Activated T-cell treated with anti-CD3 and anti-CD28 coated beads for 24 hours (primary cell): ENCODE results near the gene ZC3H12A.
"Not testable (repeated sequence)": the region's sequence is repeated elsewhere in the genome, so short reads cannot be mapped to it uniquely, and the experiment has no call there.

Source experiments
- DNase-seq: peaks from one replicate; pipeline ENCODE4 v3.0.0-alpha.2; 2020; ENCODE audit warnings: low read depth

Gene ZC3H12A

DNA sequence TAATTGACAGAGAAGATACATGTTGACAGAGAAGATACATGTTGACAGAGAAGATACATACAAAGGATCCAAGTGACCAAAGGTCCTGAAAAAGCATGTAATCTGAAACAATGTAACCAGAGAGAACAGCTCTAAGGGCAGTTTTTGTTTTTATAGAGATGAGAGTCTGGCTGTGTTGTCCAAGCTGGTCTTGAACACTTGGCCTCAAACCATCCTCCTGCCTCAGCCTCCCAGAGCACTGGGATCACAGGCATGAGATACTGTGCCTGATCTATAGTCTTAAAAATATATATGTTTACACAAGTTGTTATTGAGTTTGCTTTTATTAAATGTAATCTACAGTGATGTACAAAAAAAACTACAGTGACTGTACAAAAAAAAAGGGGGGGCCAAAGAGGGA, 27.7 kb downstream of the ZC3H12A start:
- DNase-seq: no peak

DNA sequence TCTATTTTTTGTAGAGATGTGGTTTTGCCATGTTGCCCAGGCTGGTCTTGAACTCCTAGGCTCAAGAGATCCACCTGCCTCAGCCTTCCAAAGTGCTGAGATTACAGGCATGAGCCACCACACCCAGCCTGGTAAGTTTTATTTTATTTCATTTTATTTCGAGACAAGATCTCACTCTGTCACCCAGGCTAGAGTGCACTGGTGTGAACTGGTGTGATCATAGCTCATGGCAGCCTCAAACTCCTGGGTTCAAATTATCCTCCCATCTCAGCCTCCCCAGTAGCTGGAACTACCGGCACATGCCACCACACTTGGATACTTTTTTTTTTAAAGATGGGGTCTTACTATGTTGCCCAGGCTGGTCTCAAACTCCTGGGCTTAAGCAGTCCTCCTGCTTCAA, 28.4 kb downstream of the ZC3H12A start:
- not testable (repeated sequence) for DNase-seq

DNA sequence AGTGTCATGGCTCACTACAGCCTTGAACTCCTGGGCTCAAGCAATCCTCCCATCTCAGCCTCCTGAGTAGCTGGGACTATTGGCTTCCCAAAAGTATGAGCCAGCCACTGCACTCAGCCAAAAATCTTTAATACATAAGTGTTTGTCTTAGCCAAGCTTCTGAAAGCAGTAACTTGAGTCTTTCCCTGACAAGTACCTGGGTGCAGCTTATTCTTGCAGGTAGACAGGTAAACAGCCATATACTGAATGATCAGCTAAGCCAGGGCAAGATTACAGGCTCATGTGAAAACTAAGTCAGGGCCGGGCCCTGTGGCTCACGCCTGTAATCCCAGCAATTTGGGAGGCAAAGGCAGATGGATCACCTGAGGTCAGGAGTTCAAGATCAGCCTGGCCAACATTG, 32.4 kb downstream of the ZC3H12A start:
- DNase-seq: no peak

DNA sequence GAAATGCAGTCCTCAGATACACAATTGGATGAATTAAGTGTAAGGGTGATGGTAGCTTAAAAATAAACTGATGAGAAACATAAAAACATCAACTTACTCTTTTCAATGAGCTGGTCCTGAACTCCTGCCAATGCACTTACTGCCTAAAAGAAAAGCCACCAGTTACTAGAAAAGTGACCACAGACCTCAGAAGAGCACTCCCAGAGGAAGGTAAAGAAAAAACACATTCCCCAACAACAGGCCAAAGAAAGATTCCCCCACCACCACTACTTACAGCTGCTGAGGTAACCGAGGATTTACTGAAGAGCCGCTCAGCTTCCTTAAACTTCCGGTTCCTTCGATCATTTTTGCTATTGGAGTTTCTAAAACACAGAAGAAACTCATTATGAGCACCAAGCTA, 34.8 kb downstream of the ZC3H12A start:
- DNase-seq: no peak

DNA sequence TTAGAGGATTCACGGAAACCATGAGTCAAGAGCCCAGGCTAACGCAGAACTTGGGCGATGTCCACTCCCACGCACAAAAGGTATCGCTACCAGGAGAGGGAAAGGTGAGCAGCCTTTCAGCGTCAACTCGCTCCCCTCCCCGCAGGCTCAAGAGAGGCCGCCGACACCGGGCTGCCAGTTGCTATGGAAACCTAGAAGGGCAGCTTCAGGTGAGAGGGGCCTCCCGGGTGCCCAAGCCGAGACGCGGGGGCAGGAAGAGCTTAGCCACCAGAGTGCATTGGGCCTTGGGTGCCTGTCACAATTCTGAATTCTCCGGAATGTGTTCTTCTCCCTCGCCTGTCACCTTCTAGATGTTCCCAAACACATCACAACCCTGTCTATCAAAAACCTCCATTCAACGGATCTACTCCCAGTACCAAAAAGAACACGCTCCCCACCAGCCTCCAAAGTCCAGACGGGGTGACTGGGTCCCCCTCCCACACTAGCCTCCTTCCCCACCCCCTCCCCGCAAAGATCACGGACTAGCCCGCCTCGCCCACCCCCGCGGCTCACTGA, 39.5 kb downstream of the ZC3H12A start:
- DNase-seq: peak; percentile 59

DNA sequence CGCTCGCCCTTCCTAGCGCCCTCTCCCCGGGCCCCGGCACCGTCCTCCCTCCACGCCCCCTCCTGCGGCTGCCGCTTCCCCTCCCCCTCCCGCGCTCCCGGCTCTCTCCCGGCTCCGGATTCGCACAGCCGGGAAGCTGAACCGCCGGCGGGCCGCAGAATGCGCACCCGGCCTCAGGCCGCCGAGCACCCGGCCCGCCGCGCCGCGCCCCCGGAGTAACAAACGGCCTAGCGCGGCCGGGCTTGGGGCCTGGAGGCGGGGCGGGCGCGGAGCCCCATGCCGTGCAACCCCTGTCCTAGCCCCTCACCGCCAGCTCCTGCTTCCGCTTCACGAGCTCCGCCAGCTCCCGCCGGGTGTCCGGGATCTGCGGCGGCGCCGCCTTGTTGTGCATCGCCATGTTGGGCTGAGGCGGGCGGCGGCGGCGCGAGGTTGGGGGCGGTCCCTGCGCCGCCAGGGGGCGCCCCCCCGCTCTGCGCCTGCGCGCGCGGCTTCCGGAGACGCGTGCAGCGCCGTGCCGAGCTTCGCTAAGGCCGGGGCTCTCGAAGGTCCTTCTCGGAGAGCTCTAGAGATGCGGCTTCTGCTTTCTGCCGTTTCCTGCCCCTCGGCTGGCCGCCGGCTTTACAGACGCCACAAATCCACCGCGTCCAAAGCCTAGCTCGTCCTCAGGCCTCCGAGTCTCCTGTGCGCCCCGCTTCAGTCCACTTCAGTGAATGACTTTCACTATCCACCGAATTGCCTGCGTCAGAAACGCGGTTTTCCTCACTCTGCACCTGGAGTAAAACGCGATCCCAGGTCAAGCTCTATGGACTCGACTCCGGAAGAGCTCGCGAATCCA, 40.2 kb downstream of the ZC3H12A start, which contains the start of gene MEAF6:
Gene MEAF6, minus strand, starts transcription at position 417 of the 835 bp plus-strand sequence. Its CDS starts 20 bp downstream, at position 397.
- peak; percentile 77 for DNase-seq

DNA sequence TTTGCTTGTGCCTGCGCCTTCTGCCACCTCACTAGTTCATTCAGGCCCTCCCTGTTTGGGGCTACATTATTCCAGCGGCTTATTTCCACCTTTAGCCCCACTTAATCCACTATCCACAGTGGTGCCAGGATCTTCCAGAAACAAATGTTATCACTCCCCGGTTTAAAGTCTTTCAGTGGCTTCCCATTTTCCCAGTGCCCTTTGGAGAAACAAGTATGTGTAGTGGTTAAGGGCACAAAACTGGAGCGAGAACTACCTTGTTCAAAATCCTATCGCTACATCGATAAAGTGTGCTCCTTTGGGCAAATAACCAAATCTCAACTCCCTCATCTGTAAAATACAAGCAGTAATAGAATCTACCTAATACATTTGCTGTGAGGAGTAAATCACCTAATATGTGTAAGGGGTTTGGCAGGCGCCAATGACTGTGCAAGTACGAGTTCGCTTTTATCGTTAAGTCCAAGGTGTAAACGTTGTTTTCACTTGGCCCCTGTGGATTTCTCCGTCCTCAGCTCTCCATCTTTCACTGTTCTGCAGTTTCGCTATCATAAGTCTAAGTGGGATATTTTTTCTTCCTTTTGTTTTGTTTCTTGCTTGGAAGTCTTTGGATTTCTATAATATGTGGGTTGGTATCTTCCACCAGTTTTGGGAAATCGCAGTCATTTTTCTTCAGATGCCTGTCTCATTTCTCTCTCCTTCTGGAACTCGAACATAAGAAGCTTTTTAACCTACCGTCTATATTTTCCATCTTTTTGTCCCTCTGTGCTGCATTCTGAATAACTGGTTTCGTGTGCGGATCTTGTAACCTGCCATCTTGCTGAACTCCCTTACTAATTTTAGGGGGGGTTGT, 41.0 kb downstream of the ZC3H12A start:
- DNase-seq: no peak

DNA sequence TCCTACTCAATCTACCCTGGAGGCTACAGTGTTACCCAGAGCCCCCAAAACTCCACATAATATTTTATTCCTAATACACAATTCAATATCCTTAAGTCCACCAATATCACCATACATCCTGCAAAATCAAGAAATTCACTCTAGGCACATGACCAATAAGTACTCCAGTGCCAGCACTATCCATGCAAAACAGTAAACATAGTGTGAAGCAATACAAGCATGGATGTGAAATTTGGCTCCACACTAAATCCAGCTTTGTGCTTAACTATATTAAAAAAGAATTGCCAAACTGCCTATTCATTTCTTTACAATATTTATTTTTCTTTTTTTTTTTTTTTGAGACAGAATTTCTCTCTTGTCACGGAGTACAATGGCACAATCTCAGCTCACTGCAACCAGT, 43.2 kb downstream of the ZC3H12A start:
- DNase-seq: no peak

DNA sequence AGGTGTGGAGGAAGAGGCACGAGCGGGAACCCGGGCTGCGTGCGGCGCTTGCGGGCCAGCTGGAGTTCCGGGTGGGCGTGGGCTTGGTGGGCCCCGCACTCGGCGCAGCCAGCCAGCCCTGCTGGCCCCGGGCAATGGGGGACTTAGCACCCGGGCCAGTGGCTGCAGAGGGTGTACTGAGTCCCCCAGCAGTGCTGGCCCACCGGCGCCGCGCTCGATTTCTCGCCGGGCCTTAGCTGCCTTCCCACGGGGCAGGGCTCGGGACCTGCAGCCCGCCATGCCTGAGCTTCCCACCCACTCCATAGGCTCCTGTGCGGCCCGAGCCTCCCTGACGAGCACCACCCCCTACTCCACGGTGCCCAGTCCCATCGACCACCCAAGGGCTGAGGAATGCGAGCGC, 43.9 kb downstream of the ZC3H12A start:
- not testable (repeated sequence) for DNase-seq

DNA sequence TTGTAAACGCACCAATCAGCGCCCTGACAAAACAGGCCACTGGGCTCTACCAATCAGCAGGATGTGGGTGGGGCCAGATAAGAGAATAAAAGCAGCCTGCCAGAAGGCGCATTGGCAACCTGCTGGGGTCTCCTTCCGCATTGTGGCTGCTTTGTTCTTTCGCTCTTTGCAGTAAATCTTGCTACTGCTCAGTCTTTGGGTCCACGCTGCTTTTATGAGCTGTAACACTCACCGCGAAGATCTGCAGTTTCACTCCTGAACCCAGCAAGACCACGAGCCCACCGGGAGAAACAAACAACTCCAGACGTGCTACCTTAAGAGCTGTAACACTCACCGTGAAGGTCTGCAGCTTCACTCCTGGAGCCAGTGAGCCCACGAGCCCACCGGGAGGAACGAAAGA, 44.5 kb downstream of the ZC3H12A start:
- peak; percentile 36 for DNase-seq

DNA sequence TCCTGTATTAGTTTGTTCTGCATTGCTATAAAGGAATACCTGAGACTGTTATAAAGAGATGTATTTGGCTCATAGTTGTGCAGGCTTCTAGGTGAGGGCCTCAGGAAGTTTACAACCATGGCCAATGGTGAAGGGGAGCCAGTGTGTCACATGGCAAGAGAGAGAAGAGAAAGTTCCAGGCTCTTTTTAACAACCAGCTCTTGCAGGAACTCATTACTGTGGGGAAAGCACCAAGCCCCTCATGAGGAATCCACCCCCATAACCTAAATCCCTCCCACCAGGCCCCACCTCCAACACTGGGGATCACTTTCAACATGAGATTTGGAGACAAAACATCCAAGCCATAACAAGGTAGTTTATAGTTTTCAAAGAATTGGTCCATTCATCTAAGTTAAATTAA, 45.2 kb downstream of the ZC3H12A start:
- DNase-seq: no peak

DNA sequence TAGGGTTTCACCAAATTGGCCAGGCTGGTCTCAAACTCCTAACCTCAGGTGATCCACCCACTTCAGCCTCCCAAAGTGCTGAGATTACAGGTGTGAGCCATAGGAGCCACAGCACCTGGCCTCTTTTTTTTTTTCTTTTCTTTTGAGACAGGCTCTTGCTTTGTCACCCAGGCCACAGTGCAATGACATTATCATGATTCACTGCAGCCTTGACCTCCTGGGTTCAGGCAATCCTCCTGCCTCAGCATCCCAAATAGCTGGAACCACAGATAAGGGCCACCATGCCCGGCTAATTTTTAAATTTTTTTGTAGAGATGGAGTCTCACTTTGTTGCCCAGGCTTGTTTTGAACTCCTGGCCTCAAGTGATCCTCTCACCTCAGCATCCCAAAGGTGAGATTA, 55.5 kb downstream of the ZC3H12A start:
- not testable (repeated sequence) for DNase-seq

DNA sequence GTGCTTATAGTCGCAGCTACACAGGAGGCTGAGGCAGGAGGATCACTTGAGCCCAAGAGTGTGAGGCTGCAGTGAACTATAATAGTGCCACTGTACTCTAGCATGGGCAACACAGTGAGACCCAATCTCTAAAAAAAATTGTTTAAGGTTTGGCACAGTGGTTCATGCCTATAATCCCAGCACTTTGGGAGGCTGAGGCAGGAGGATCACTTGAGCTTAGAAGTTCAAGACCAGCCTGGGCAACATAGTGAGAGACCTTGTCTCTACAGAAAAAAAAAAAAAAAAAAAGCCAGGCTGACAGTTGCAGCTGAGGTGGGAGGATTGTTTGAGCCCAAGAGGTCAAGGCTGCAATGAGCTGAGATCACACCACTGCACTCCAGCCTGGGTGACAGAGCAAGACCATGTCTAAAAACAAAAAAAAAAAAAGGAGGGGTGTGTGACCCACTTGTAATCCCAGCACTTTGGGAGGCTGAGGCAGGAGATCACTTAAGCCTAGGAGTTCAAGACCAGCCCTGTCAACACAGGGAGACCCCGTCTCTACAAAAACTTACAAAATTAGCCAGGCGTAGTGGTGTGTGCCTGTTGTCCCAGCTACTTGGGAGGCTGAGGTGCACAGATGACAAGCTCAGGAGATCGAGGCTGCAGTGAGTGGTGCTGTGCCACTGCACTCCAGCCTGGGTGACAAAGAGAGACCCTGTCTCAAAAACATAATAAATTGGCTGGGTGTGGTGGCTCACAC, 58.2 kb downstream of the ZC3H12A start:
- DNase-seq: not testable (repeated sequence)

DNA sequence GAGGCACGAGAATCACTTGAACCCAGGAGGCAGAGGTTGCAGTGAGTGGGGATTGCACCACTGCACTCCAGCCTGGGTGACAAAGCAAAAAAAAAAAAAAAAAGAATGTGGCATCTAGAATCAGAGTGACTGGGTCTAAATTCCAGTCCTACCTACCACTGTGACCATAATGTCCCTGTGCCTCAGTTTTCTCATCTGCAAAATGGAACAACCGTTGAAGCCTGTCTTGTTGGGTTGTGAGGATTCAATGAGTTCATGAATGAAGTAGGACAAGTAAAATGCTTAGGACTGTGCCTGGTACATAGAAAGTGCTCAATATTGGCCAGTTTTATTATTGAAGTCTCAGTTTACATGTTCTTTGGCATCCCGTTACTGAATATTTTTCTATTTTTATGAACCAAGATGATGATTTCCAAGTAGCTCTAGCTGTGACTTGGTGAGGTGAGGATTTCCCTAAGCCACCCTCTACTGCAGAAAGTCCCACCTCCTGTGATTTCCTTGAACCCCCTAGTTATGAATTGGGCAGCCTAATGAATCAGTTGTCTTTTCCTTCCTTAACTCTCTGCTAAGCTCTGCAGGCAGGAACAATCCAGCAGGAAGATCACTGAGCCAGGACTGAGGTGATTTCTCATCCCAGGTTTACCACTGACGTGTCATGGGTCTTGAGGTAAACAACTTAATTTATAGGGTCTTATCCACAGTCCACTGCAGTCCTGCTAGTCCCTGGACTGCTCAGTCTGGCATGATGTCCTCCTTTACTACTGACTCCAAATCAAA, 59.1 kb downstream of the ZC3H12A start:
- DNase-seq: no peak
